C4-2B (cell line): Measurements from ENCODE around the gene GSTO1.

Source experiments
- H3K27ac ChIP-seq: fragments of 450-650 bp; 2 replicates; pipeline ENCODE4 v1.5.1; 2017
- ZFX ChIP-seq: fragments of 450-650 bp; IDR thresholded peaks from 2 replicates; pipeline ENCODE4 v1.6.1; 2017
- TF ChIP-seq, protein P1 (sequence below): fragments of 450-650 bp; conservative IDR thresholded peaks from 2 replicates; pipeline ENCODE4 v1.5.1; 2017; ENCODE audit warnings: mild to moderate bottlenecking

The GSTO1 gene

DNA sequence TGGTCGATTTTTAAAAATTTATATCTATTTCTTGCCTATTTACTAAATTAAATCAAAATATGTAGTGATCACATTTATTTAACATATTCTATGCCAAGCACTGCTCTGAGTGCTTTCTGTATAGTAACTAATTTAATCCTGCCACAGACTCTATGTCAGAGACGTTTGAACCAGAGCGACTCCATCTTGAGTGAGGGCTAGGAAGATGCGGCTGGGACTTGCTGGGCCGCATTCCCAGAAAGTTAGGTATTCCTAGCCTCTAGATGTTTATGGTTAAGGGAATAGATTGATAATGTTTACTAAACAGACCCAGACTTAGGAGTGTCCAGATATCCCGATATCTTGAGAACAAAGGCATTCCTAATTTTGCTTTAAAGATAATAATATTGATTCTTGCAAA lies 3.2 kb upstream of the GSTO1 start:
- TF ChIP-seq, protein P1, sequence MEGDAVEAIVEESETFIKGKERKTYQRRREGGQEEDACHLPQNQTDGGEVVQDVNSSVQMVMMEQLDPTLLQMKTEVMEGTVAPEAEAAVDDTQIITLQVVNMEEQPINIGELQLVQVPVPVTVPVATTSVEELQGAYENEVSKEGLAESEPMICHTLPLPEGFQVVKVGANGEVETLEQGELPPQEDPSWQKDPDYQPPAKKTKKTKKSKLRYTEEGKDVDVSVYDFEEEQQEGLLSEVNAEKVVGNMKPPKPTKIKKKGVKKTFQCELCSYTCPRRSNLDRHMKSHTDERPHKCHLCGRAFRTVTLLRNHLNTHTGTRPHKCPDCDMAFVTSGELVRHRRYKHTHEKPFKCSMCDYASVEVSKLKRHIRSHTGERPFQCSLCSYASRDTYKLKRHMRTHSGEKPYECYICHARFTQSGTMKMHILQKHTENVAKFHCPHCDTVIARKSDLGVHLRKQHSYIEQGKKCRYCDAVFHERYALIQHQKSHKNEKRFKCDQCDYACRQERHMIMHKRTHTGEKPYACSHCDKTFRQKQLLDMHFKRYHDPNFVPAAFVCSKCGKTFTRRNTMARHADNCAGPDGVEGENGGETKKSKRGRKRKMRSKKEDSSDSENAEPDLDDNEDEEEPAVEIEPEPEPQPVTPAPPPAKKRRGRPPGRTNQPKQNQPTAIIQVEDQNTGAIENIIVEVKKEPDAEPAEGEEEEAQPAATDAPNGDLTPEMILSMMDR: no peak
- TF ChIP-seq ZFX: no peak

DNA sequence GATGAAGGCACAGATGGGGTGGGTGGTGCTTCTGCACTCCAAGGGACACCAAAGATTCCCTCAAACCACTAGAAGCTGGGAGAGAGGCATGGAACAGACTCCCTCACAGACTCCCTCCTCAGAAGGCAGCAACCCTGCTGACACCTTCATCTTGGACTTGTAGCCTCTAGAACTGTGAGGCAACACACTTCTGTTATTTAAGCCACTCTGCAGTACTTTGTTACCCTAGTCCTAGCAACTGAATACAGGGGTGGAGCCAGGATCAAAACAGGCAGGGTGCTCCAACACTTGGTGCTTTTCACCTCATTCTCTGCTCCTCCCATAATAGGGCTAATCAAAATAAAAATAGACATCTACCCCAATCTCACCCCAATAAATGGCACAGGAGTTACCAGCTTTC lies 2.3 kb upstream of the GSTO1 start:
- no peak overlapping the region for H3K27ac ChIP-seq
- no peak for TF ChIP-seq ZFX
- TF ChIP-seq, protein P1: no peak

More for the DNA sequence above, 3.2 kb upstream of the GSTO1 start:
- no peak overlapping the region for H3K27ac ChIP-seq

DNA sequence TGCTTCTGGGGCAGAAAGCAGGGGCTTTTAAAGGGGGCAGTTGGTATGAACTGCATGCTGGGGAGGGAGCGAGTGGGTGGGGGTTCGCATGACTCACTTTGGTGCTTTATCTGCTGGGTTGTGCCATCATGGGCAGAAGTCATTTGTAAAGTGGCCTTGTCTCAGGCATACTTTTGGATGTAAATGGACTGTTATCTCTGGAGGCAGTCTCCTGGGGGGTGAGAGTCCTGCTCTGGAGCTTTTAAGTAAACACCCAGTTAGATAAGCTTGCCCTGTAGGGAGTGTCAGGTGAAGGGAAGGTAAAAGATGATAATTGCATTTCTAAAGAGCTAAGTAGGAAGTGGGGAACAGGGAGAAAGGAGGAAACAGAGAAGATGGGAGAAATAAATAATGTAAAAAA lies 1.6 kb upstream of the GSTO1 start:
- H3K27ac ChIP-seq: no peak overlapping the region
- TF ChIP-seq ZFX: no peak
- TF ChIP-seq, protein P1: no peak

DNA sequence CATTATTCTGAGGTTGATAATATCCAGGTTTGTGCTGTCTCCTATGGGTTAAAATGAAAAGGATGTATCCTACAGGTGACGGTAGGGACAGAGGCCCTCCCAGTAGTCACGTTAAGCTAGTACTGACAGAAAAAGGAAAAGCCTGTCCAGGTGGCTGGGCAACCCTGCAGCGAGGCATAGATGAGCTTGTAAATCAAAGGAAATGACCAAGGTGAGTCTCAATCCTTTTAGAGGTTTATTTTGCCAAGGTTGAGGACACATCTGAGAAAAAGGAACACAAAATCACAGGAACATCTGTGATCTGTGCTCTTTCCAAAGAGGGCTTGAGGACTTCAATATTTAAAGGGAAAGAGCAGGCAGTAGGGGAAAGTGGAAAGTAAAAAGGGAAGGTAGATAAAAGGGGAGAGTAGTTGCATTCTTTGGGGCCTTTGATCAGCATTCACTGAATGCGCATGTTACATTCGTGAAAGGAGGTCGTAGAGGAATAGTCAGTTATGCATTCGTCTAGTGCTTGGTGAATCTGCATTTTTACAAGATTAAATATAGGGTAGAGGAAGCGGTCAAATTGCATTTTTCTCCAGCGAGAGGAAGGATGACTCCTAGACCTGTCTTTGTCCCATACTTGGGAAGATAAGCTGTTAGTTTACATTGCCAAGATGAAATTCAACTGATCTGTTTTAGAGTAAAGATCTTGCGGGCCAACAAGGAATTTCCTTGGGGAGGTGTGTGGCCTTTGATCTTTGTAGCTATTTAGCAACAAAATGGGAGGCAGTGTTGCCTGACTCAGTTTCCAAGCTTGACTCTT lies 884 bp upstream of the GSTO1 start:
- H3K27ac ChIP-seq: peak overlapping the region; percentile 94
- TF ChIP-seq, protein P1: no peak
- TF ChIP-seq ZFX: no peak

DNA sequence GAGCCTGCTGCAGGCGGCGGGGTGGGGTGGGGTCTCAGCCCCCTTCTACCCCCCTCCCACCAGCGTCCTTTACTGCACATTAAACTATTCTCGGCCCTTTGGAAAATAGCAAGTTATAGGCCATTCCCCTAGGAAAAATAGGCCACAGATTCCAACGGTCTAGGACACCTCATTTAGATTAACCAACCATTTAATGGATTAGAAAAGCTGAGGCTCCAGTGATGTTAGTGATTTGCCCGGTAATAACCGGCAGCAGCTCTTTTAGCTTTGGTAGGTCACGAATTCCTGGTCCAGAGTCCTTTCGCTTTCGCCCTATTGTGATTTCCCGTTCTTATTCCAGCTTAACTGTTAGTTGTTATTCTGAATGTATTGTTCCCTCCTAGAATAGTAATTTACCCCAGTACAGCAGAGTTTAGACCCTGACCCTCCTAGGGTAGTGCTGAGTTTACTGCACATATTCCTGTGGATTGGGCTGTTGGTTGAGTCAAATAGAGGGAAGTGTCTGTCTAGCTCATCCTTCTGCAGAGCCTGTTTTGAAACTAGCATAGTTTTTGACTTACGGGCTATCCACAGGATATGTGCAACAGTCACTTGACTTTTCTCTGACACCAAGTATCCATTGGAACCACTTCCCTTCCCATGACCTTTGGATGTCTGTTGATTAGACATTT lies 754 bp downstream of the GSTO1 start:
- TF ChIP-seq, protein P1: no peak
- TF ChIP-seq ZFX: no peak; the same call in 1 of the 2 replicates
- H3K27ac ChIP-seq: peak overlapping the region; percentile 94

DNA sequence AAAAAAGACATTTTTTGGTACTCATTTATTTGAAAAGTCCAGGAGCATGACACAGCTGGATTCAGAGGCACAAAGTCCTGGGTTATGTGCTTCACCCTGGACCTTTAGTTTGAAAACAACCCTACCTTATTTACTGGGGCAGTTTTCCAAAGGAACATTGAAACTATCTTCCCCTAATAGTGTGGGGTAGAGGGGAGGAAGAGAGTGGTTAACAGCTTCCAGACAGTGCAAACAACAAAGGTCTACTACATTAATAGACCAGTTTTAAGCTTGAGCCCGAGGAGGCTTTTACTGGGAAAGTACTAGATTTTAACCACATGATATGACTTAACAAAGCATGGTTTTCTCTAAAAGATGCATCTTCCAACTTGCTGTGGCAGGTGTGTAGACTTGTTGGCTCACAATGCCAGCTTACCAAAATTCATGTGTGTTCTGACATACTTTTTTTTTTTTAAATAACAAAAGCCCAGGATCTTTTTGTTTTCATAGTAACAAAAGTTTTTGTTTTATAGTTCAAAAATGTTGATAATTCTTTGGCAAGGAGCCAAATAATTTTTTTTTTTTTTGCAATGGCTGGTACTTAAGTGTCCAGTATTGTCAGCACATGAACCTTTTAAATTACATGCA lies 1.8 kb downstream of the GSTO1 start:
- no peak overlapping the region for H3K27ac ChIP-seq
- TF ChIP-seq ZFX: no peak
- TF ChIP-seq, protein P1: no peak

DNA sequence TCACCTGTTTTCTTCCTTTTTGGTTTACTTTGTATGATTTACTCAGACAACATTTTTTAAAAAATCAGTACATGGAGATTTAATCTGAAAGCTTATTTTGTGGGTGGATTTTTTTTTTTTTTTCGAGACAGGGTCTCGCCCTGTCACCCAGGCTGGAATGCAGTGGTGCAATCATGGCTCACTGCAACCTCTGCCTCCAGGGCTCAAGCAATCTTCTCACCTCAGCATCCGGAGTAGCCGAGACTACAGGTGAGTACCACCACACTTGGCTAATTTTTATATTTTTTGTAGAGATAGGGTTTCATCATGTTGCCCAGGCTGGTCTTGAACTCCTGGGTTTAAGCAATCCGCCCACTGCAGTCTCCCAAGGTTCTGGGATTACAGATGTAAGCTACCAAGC lies 2.5 kb downstream of the GSTO1 start:
- TF ChIP-seq, protein P1: no peak
- no peak for TF ChIP-seq ZFX
- H3K27ac ChIP-seq: no peak overlapping the region
